Measurements from ENCODE around the gene AMPD2.

DNA sequence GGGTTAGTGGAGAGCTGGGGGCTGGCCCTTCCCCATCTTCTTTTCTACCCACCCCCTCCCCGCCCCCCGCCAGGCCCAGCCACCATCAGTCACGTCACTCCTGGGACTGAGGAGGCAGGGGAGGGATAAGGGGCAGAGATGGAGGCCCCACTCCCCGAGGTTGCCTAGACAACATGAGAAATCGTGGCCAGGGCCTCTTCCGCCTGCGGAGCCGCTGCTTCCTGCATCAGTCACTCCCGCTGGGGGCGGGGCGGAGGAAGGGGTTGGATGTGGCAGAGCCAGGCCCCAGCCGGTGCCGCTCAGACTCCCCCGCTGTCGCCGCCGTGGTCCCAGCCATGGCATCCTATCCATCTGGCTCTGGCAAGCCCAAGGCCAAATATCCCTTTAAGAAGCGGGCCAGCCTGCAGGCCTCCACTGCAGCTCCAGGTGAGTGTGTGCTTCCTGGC, 1.2 kb downstream of the AMPD2 start:
- TF ChIP-seq POLR2A (IDR thresholded peaks at IDR 0.05; ENCODE audit: low read depth, low read length): peak; percentile 27; the same call in 1 of the 2 replicates
- TF ChIP-seq POLR2AphosphoS5 (IDR thresholded peaks at IDR 0.05; ENCODE audit: low read depth, low read length): 0 out of 2 replicates have a peak, but pooled peaks have one; percentile 17
- TF ChIP-seq TAF1 (IDR thresholded peaks at IDR 0.05; ENCODE audit: borderline replicate concordance, low read depth, low read length): no peak
